Stimulated activated CD4-positive, alpha-beta T cell treated with anti-CD3 and anti-CD28 coated beads, Interleukin-1b, Interleukin-23, amount 100 ng/mL, for 4 hours (primary cell): ENCODE measurements around the gene CALD1.

ENCODE experiments used
- DNase-seq, 2 donors: peaks; one replicate each; pipeline ENCODE4 v3.0.0-alpha.2; 2020; ENCODE audit warnings: low read depth in 2 of 2

The CALD1 gene

GRCh38 chr7:134787064-134787463 lies 7.6 kb downstream of the CALD1 start:
- no peak for DNase-seq

- no peak for DNase-seq
Observed at GRCh38 chr7:134787720-134788119, 8.3 kb downstream of the CALD1 start.

GRCh38 chr7:134788191-134788590 lies 8.8 kb downstream of the CALD1 start:
- DNase-seq = no peak

- DNase-seq = no peak
Observed at GRCh38 chr7:134789967-134790685, 10.7 kb downstream of the CALD1 start.

DNA sequence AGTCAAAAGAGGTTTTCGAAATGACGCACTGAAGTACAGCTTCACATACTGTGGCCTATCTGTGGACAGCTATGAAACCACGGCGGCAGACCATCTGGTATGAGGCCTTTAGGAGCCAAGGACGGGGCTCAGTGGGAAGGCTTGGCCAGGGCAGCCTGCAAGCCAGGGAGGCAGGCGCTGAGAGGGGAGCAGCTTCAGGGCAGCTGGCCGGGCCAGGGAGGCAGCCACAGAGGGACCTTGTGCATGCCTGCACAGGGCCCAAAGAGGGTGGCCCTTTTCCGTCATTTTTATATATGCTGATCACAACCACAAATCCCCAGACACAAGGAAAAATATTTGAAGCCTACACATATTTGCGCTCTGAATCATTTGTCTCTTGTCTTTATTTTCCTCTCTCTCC lies 13.5 kb downstream of the CALD1 start:
- no peak for DNase-seq

- DNase-seq = no peak
Observed at GRCh38 chr7:134795231-134795630, 15.8 kb downstream of the CALD1 start.

DNA sequence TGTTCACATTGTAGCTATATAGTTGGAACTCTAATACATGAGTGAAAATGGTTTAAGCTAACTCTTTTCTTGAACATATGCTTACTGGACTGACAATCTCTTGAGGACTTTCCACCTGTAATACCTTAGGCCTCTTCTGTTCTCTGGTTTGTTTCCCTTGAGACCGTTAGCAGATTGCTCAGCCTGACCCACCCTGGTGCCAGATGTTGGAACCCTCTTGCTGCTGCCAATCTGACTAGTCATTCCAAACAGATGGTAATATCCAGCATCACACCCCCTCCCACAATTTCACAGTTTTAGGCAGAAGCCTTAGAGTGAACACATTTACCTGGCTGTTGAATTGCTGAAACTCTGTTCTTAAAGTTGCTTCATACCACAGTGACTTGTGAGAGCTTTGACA lies 18.7 kb downstream of the CALD1 start:
- DNase-seq = no peak

DNA sequence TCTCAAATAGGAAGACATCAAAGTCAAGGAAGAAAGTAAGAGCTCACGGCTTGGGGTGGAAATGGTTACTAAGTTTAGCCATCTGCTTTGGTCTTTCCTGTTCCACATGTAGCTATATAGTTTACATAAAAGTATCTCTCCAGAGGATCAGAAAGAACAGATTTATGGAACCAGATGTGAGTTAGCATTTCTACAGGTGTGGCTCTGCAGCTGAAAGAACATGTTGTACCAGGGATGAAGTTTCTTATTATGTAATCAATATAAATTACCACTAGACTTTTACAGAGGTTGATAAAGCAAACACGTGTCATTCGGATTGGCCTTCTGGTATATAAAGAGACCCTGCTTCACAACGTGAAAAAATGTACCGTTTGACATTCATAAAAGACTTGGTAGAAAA lies 19.9 kb downstream of the CALD1 start:
- no peak for DNase-seq

DNA sequence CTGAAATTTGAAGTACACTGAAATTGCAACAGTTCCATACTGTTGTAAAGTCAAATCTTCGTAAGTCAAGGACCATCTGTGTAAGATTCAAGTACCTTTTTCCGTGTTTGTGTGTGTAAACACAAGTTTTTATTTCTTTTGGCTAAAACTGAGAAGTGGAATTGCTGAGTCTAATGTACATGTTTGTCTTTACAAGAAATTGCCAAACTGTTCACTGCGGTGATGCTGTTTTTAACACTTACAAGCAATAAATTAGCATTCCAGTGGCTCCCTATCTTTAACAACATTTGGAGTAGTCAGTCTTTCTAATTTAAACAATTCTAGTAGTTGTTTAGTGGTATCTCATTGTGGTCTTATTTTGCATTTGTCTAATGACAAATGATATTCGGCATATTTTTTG lies 23.3 kb downstream of the CALD1 start:
- no peak for DNase-seq

GRCh38 chr7:134804351-134804750 lies 24.9 kb downstream of the CALD1 start:
- no peak for DNase-seq

- no peak for DNase-seq
Observed at GRCh38 chr7:134804854-134805253, 25.4 kb downstream of the CALD1 start.

- DNase-seq = no peak
Observed at GRCh38 chr7:134806197-134806596, 26.8 kb downstream of the CALD1 start.

DNA sequence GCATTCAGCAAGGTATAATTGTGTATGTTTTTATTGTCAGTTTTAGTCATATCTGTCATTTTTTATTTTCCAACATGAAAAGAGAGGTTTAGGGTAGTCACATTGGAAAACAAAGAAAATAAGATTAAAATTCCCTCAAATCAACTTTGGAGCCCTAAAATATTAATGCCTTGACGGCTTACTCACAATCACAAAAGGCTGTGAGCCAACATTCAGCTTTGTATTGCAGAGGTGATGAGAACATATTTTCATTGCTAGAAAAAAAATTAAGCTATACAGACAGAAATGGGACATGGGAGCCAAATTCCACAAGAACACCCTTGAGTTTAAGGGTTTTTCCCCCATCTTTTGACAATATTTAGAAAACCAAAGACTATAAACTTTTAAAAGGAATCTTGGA lies 30.2 kb downstream of the CALD1 start:
- DNase-seq = no peak

DNA sequence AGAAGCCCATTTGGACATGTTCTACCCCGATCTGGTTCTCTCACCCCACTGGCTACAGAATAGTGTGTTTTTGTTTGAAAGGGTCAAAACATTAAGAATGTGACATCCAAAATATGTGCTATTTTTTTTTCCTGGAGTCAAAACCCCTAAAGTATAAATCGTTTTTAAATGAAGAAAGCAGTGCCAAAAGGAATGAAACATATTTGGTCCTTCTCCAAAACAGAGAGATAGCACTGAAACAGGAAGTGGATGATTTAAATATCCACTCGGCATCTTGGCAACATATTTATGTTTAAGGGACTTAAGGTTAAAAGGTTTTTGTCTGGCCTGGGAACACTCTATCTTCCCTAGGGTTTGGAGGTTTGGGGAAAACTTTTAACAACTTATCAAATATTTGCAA lies 32.3 kb downstream of the CALD1 start:
- no peak for DNase-seq

- no peak for DNase-seq
Observed at GRCh38 chr7:134813663-134814396, 34.4 kb downstream of the CALD1 start.

GRCh38 chr7:134814730-134815364 lies 35.4 kb downstream of the CALD1 start:
- DNase-seq = no peak

DNA sequence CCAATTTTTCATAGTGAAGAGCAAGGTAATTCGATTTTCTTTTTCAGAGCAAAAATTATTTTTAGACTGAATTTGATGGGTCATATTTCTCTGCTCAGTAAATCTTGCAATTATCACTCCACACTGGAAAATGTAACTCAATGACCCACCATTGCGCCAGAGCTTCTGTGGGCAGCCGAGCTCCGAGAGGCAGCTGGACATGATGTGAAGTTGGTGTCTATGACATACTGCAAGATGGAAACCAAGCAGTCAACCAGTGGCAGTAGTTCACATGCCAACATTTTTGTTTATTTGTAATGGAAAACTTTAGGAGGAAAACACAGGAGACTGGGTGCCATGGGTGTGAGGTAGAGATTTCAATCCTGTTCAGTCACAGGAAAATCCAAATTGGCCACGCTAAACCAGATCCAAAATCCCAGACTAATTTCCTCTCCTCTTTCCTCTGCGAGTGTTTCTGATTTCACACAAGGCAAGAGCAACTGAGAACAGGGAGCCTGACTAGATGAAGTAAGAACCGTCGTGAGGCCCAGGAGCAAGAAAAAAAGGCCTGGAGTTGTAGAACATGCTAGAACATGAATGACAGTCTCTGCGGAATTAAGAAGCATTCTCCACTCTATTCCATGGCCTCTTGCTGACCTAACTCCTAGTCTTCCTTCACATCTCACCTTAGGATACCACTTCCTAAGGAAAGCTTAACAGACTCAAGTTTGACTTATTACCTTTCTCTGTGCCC lies 39.3 kb downstream of the CALD1 start:
- no peak for DNase-seq

DNA sequence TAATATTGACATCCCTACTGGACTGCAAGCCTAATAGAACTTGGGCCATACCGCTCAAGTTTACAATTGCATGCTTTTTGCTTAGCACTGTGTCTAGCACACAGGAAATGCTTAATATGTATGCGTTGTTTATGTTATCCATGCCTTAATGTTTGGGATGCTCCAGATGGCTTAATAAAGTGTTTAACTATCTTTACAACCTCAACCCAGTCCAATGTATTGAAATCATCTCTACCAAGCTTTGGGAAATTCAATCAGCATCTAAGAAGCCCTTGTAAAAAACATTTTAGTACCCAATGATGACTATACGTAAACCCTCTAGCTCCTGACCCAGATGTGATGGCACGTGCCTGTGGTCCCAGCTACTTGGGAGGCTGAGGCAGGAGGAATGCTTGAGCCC lies 40.0 kb downstream of the CALD1 start:
- no peak for DNase-seq

- DNase-seq = no peak
Observed at GRCh38 chr7:134820295-134820694, 40.9 kb downstream of the CALD1 start.

DNA sequence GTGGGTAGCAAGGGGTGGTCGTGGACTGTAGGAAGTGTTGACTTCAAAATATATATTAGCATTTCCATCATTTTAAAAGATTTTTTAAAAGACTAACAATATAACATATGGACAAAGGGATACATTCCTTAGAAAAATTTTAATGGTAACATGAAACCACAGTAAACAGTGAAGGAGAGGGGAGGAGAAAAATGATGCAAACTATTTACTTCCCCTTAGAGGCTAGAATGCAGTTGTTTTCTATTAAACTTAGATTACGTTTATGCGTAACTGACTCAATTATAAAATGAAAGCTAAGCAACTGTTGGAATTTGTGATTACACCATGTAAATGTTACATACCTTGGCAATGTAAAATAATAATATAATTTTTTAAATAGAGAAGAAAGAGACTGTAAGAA lies 41.3 kb downstream of the CALD1 start:
- DNase-seq = no peak

DNA sequence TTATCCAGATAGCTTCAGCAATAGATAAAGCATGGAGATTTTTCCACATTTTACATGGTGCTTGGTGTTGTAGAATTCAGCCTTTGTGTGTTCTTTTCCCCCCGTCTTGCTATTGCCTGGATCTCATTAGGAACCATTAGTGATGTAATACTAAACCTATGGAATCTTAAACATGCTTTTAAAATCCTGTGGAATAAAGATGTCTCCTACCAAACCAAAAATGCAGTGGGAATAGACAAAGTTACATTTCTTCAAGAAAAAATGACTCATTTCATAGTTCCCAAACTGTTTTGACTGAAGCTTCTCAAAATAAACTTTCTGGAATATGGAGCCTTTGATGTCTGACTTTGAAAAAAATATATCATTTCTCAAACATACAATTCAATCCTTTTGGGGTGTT lies 44.0 kb downstream of the CALD1 start:
- DNase-seq = no peak

DNA sequence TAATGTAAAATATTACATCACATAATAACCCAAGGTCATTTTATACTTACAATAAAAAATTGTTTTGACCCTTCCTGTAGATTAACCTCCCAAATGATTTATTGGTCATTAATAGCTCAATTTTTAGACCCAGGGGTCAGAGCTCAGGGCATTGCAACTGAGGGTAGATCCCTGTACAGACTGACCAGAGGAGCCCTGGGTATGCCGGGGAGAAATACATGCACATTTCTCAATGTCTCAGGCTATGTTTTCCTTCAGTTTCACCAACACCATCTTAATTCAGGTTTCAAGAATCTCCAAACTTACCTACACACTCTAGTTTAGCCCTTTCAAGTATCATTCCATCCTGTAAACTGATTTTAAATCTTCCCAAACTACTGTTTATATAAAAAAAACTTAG lies 46.2 kb downstream of the CALD1 start:
- DNase-seq = no peak
